Choroid plexus epithelial cell (primary cell): ENCODE data around the gene ACSL3.

Source experiments
- DNase-seq: peaks from one replicate; pipeline ENCODE4 v3.0.0-alpha.2; 2010; ENCODE audit warnings: low read depth
- H3K4me3 ChIP-seq: 2 replicates; pipeline ENCODE4 v1.5.1; 2011; ENCODE audit warnings: low read depth, mild to moderate bottlenecking, control low read depth, low read length, moderate library complexity
- TF ChIP-seq, protein P1 (sequence below): conservative IDR thresholded peaks from 2 replicates; pipeline ENCODE4 v1.5.1; 2011; ENCODE audit warnings: low read depth, mild to moderate bottlenecking, control low read depth, inconsistent platforms, low read length, moderate library complexity

Gene ACSL3

DNA sequence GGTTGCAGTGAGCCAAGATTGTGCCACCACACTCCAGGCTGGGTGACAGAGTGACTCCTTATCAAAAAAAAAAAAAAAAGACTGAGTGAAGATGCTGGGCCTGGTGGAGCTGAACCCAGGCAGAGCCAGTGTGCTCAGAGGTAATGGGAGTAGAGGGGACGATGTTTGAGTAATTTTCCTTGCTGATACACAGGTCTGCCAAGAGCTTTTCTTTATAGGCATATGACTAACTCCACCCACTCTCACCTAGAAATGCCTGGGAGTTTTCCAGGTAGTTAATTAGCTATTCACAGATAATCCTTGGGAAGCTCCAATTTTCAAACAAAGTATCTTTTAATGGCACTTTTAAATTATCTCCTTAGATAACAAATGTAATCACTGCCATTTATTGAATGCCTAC is 33.4 kb upstream of the ACSL3 start:
- H3K4me3 ChIP-seq, result no peak overlapping the region
- no peak for DNase-seq
- TF ChIP-seq, protein P1, sequence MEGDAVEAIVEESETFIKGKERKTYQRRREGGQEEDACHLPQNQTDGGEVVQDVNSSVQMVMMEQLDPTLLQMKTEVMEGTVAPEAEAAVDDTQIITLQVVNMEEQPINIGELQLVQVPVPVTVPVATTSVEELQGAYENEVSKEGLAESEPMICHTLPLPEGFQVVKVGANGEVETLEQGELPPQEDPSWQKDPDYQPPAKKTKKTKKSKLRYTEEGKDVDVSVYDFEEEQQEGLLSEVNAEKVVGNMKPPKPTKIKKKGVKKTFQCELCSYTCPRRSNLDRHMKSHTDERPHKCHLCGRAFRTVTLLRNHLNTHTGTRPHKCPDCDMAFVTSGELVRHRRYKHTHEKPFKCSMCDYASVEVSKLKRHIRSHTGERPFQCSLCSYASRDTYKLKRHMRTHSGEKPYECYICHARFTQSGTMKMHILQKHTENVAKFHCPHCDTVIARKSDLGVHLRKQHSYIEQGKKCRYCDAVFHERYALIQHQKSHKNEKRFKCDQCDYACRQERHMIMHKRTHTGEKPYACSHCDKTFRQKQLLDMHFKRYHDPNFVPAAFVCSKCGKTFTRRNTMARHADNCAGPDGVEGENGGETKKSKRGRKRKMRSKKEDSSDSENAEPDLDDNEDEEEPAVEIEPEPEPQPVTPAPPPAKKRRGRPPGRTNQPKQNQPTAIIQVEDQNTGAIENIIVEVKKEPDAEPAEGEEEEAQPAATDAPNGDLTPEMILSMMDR, result no peak

DNA sequence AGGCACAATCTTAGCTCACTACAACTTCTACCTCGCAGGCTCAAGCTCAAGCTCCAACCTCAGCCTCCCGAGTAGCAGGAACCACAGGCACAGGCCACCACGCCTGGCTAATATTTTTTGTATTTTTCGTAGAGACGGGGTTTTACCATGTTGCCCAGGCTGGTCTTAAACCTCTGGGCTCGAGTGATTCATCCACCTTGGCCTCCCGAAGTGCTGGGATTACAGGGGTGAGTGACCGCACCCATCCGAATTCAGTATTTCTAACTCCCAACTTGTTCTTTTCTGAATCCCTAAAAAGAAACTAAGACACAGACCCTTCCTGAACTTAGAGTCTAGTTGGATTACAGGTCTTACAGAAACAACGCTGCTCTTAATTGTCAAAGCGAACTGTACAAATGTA is 32.3 kb upstream of the ACSL3 start:
- H3K4me3 ChIP-seq, result no peak overlapping the region
- TF ChIP-seq, protein P1, result no peak
- no peak for DNase-seq

DNA sequence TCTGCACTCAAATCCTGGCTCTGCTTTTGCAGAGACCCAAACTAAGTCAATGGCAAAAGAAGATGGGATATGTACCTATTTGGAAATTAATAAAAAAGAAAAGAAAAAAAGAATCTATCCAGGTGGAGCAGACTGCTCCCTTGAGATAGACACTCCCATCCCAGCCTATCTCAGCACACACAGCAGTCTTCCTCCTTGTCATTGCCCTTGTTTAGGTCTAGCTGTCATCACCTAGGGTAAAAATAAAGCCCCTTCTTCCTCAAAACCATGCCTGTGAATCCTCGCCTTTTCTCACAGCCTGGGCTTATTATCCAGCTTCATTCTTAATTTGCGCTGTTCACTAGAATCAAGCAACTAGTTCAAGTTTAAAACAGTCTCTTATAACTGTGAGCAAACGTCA is 30.7 kb upstream of the ACSL3 start:
- TF ChIP-seq, protein P1, result no peak
- H3K4me3 ChIP-seq, result no peak overlapping the region
- DNase-seq, result no peak

DNA sequence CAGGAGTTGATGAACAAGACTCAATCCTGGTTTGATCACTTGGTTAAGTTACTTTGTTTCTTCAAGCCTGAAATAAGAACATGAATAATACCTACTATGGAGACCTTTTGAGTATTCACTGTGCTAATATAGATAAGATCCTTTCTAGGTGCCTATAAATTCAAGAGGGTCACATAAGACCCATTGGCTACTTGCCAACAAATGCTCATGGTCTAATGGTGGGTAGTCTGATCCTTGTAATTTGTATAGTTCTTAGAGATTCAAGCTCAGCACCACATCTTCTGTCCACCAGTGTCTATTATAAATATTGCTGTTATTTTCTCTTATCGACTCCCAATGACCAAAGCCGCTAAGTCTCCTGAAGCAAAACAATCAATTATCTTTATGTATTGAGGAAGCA is 27.4 kb upstream of the ACSL3 start:
- TF ChIP-seq, protein P1, result no peak
- DNase-seq, result no peak
- no peak overlapping the region for H3K4me3 ChIP-seq

DNA sequence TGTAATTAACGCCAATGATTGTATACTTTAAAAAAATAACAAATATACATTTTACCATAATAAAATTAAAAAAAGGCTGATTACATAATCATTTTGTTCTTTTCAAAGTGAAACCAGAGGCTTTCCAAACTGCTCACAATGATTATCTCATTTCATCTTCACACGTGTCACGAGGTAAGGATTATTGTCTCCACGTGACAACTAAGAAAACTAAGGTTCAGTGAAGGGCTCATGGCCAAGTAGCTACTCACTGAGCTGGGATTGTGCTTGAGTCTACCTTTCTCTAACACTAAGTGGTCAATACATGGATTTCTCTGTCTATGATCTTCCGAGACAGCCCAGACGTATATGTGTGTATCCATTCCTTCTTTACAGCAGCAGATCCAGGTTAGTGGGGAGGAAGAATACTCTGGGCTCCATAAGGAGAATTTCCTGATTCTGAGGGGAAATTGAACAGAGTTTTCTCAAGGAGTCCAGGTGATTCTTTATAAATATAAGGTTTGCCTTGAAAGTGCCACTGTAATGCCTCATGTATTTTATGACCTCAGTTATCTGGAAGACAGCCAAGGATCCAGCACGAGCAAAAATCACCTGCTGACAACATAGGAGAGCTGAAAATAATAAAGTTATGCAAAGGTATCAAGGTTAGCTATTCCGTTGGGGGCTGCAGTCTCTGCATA is 25.6 kb upstream of the ACSL3 start:
- peak; percentile 26 for DNase-seq

DNA sequence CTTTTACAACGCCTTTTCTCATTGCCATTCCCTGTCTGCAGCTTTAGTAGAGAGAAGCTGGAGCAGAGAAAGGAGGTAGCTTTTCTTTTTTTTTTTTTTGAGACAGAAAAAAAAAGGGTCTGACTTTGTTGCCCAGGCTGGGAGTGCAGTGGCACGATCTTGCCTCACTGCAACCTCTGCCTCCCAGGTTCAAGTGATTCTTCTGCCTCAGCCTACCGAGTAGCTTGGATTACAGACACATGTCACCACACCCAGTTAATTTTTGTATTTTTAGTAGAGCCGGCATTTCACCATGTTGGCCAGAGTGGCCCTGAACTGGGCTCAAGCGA is 25.0 kb upstream of the ACSL3 start:
- TF ChIP-seq, protein P1, result no peak

More for the DNA sequence above, 25.6 kb upstream of the ACSL3 start:
- TF ChIP-seq, protein P1, result no peak
- H3K4me3 ChIP-seq, result no peak overlapping the region

DNA sequence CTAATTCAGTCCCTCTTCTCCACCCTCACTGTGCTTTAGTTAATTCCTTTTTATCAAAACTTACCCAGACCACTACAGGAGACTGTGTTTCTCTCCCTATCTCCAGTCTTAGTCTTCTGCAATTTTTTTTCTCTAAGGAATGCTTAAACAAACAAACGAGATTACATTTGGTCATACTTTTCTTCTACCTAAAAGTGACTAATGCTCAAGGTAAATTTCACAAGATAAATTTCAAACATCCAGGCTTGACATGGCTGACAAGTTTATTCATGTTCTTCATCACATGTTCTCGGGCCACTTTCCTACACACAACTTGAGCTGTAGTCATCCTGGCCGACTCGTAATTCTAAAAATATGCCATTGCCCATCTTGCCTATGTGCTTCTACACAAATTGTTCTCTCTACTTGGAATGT is 23.2 kb upstream of the ACSL3 start:
- peak; percentile 66 for DNase-seq
- TF ChIP-seq, protein P1, result no peak
- H3K4me3 ChIP-seq, result no peak overlapping the region

More for the DNA sequence above, 25.0 kb upstream of the ACSL3 start:
- no peak overlapping the region for H3K4me3 ChIP-seq
- DNase-seq, result no peak
